ENCODE data around the gene SRA1. TPM values are rescaled to one million over a fixed set of nuclear protein-coding genes. Genes with fewer than 3 reads are reported as not detected.

The SRA1 gene
- total and polyA plus RNA-seq, 9 of the 15 experiments (the other 6 are each of a cell fraction or from before 2014, with no cell fraction given), result 24.1 to 47.4 (median 41.3) TPM

DNA sequence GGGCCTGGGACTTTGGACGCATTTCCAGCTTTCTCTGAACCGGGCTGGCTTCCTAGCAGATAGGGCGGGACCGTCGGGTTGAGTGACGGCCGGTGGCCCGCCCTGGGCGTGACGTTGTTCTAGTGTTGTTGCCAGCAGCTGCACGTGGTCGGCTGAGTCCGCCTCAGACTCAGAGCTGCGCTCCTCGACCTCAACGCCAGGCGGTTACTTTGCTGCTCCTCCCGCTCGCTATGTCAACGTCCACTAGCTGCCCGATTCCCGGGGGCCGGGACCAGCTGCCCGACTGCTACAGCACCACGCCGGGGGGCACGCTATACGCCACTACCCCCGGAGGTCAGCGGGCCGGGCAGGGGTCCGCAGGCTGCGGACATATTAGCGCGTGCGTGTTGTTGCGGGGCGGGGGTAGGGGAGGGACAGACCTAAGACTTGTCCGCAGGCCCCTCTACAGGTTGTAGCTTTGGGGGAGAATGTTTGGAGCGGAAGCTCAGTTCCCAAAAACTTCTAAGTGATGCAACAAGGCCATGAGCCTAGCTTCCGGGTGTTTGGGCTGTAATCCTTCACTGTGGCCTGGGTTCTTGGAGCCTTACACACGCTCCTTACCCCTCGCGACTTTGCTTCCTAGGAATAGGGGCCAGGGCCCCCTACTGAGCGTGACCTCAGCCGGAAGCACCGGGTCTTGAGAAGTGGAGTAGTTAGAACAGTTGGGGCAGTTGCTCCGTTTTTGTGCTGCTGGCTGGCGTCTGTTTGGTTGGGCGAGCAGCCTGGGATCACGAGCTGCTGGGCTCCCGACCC lies 9.6 kb downstream of the SRA1 start, which contains the start of gene EIF4EBP3 (continued):
- TF ChIP-seq CEBPZ (IDR thresholded peaks at IDR 0.05; ENCODE audit: borderline replicate concordance, low read depth, low read length) (no peak), ARID1B (IDR thresholded peaks at IDR 0.05) (no peak), ZNF583 (CRISPR knock-in tag; IDR thresholded peaks at IDR 0.05) (0 out of 2 replicates have a peak, but pooled peaks have one; percentile 53), FOXA3 (CRISPR knock-in tag; conservative IDR thresholded peaks at IDR 0.05 in 1 of 2, IDR thresholded peaks at IDR 0.05 in 1 of 2) (0 out of 4 replicates have a peak, but pooled peaks of 1 of the 2 experiments have one; percentile 76), POLR2B (IDR thresholded peaks at IDR 0.05; ENCODE audit: low read depth, partially characterized antibody) (peak; percentile 65), RFX1 (IDR thresholded peaks at IDR 0.05) (no peak), RCOR1 (IDR thresholded peaks at IDR 0.05; ENCODE audit: borderline replicate concordance in 1 of 2, low read depth in 2 of 2, low read length in 2 of 2) (peak in 1 of 2 experiments; percentile 26; a peak in 1 of 4 replicates), ATF3 (IDR thresholded peaks at IDR 0.05) (peak; percentile 48), ATF3 (CRISPR knock-in tag; conservative IDR thresholded peaks at IDR 0.05) (peak; percentile 61; the same call in 1 of the 2 replicates), FOXM1 (IDR thresholded peaks at IDR 0.05; ENCODE audit: low read depth) (no peak), FOXM1 (CRISPR knock-in tag; IDR thresholded peaks at IDR 0.05; ENCODE audit: low read depth) (0 out of 2 replicates have a peak, but pooled peaks have one; percentile 67), CEBPG (CRISPR knock-in tag; IDR thresholded peaks at IDR 0.05) (peak; percentile 70; the same call in 1 of the 2 replicates), CEBPG (tag; conservative IDR thresholded peaks at IDR 0.05 in 1 of 2, IDR thresholded peaks at IDR 0.05 in 1 of 2) (peak; percentile 13 to 59; a peak in 2 of 4 replicates), KDM5B (IDR thresholded peaks at IDR 0.05; ENCODE audit: insufficient replicate concordance, low read depth, low read length) (peak; percentile 52), ZNF263 (CRISPR knock-in tag; IDR thresholded peaks at IDR 0.05; ENCODE audit: borderline replicate concordance) (peak; percentile 66), STAT6 (CRISPR knock-in tag; IDR thresholded peaks at IDR 0.05) (peak; percentile 93), ATF6 (CRISPR knock-in tag; IDR thresholded peaks at IDR 0.05) (no peak)
